H9 (cell line): Measurements from ENCODE around the gene TKTL1. TPM values are rescaled to one million over a fixed set of nuclear protein-coding genes. Genes with fewer than 3 reads are reported as not detected.

Experiments
- DNase-seq: peaks from one replicate; pipeline ENCODE4 v3.0.0-alpha.2; 2017
- H2AFZ ChIP-seq: one replicate; pipeline ENCODE4 v1.6.1; 2013; ENCODE audit warnings: mild to moderate bottlenecking, low read length, control low read depth, moderate library complexity
- H2AK5ac ChIP-seq: 2 replicates; pipeline ENCODE4 v1.6.1; 2013; ENCODE audit warnings: low read length, control low read depth, mixed read lengths; ENCODE audit not compliant: insufficient read length
- H2BK120ac ChIP-seq: one replicate; pipeline ENCODE4 v1.6.1; 2013; ENCODE audit warnings: low read depth, mild to moderate bottlenecking, low read length, control low read depth, inconsistent platforms; ENCODE audit not compliant: poor library complexity, severe bottlenecking
- H2BK12ac ChIP-seq: 2 replicates; pipeline ENCODE4 v1.6.1; 2013; ENCODE audit warnings: low read length, control low read depth, mixed read lengths, low read depth; ENCODE audit not compliant: insufficient read length
- H2BK15ac ChIP-seq: 2 replicates; pipeline ENCODE4 v1.6.1; 2013; ENCODE audit warnings: low read depth, low read length, control low read depth
- H2BK20ac ChIP-seq: one replicate; pipeline ENCODE4 v1.6.1; 2013; ENCODE audit warnings: low read depth, mild to moderate bottlenecking, low read length, control low read depth, inconsistent platforms; ENCODE audit not compliant: poor library complexity, severe bottlenecking
- H2BK5ac ChIP-seq: 2 replicates; pipeline ENCODE4 v1.6.1; 2013; ENCODE audit warnings: low read length, control low read depth, mixed read lengths; ENCODE audit not compliant: insufficient read length
- H3K14ac ChIP-seq: 2 replicates; pipeline ENCODE4 v1.6.1; 2013; ENCODE audit warnings: low read length, control low read depth; ENCODE audit not compliant: insufficient read depth
- H3K18ac ChIP-seq: 2 replicates; pipeline ENCODE4 v1.6.1; 2013; ENCODE audit warnings: low read depth, mild to moderate bottlenecking, mixed read lengths, low read length, control low read depth; ENCODE audit not compliant: insufficient read length
- H3K23ac ChIP-seq: 2 replicates; pipeline ENCODE4 v1.6.1; 2013; ENCODE audit warnings: low read length, control low read depth, mixed read lengths, low read depth; ENCODE audit not compliant: insufficient read length
- H3K23me2 ChIP-seq: 2 replicates; pipeline ENCODE4 v1.6.1; 2013; ENCODE audit warnings: low read depth, mild to moderate bottlenecking, mixed read lengths, low read length, control low read depth; ENCODE audit not compliant: insufficient read length, poor library complexity, severe bottlenecking
- H3K27ac ChIP-seq: 2 replicates; pipeline ENCODE4 v1.5.1; 2013; ENCODE audit warnings: low read length, control low read depth, mixed read lengths, low read depth; ENCODE audit not compliant: insufficient read length
- H3K27me3 ChIP-seq: 2 replicates; pipeline ENCODE4 v1.6.1; 2013; ENCODE audit warnings: low read length, control low read depth, inconsistent platforms; ENCODE audit not compliant: insufficient read depth
- H3K4ac ChIP-seq: 2 replicates; pipeline ENCODE4 v1.6.1; 2013; ENCODE audit warnings: low read depth, mild to moderate bottlenecking, control low read depth, inconsistent platforms, low read length, moderate library complexity
- H3K4me1 ChIP-seq: 2 replicates; pipeline ENCODE4 v1.6.1; 2013; ENCODE audit warnings: low read length, control low read depth, inconsistent platforms; ENCODE audit not compliant: insufficient read depth
- H3K4me2 ChIP-seq: 2 replicates; pipeline ENCODE4 v1.6.1; 2013; ENCODE audit warnings: low read length, control low read depth, mixed read lengths; ENCODE audit not compliant: insufficient read length, insufficient read depth
- H3K56ac ChIP-seq: 2 replicates; pipeline ENCODE4 v1.6.1; 2013; ENCODE audit warnings: low read depth, mild to moderate bottlenecking, mixed read lengths, low read length, control low read depth; ENCODE audit not compliant: insufficient read length
- H3K79me1 ChIP-seq: 2 replicates; pipeline ENCODE4 v1.6.1; 2013; ENCODE audit warnings: low read depth, mild to moderate bottlenecking, moderate library complexity, low read length, control low read depth, inconsistent platforms; ENCODE audit not compliant: insufficient read depth, poor library complexity, severe bottlenecking
- H3K79me2 ChIP-seq: 2 replicates; pipeline ENCODE4 v1.6.1; 2013; ENCODE audit warnings: low read length, control low read depth, inconsistent platforms; ENCODE audit not compliant: insufficient read depth
- H3K9ac ChIP-seq: 2 replicates; pipeline ENCODE4 v1.6.1; 2013; ENCODE audit warnings: low read length, control low read depth, mixed read lengths; ENCODE audit not compliant: insufficient read length; ENCODE audit errors: extremely low read depth
- H3K9me3 ChIP-seq: one replicate; pipeline ENCODE4 v1.6.1; 2013; ENCODE audit warnings: low read depth, low read length, inconsistent platforms; ENCODE audit not compliant: control insufficient read depth
- H3T11ph ChIP-seq: one replicate; pipeline ENCODE4 v1.6.1; 2013; ENCODE audit warnings: mild to moderate bottlenecking, low read length, control low read depth, inconsistent platforms
- H4K20me1 ChIP-seq: one replicate; pipeline ENCODE4 v1.6.1; 2013; ENCODE audit not compliant: control insufficient read depth, insufficient read length, insufficient read depth
- H4K5ac ChIP-seq: 2 replicates; pipeline ENCODE4 v1.6.1; 2013; ENCODE audit warnings: low read depth, mild to moderate bottlenecking, mixed read lengths, low read length, control low read depth; ENCODE audit not compliant: insufficient read length
- H4K8ac ChIP-seq: replicated peaks from 2 replicates; pipeline ENCODE4 v1.6.1; 2013; ENCODE audit warnings: low read length, control low read depth, mixed read lengths, low read depth; ENCODE audit not compliant: insufficient read length
- H4K91ac ChIP-seq: 2 replicates; pipeline ENCODE4 v1.6.1; 2013; ENCODE audit warnings: low read depth, mild to moderate bottlenecking, moderate library complexity, mixed read lengths, low read length, control low read depth; ENCODE audit not compliant: insufficient read length
- H3K27ac Mint-ChIP-seq, 3 experiments: 2 replicates in 2 of 3; 3 replicates in 1 of 3; pipeline ENCODE4 v1.8.0; 2020 to 2021; ENCODE audit warnings: mixed read lengths in 3 of 3, mild to moderate bottlenecking in 1 of 3, moderate library complexity in 1 of 3
- H3K27me3 Mint-ChIP-seq: 2 replicates; pipeline ENCODE4 v1.8.0; 2021; ENCODE audit warnings: low read depth, mild to moderate bottlenecking, moderate library complexity, mixed read lengths
- H3K36me3 Mint-ChIP-seq, 3 experiments: 2 replicates in 2 of 3; 3 replicates in 1 of 3; pipeline ENCODE4 v1.8.0; 2020 to 2021; ENCODE audit warnings: low read depth in 3 of 3, mixed read lengths in 3 of 3; ENCODE audit not compliant: insufficient read depth in 1 of 3
- H3K4me1 Mint-ChIP-seq, 2 experiments: 2 replicates each; pipeline ENCODE4 v1.8.0; 2020; ENCODE audit warnings: mixed read lengths in 2 of 2
- H3K4me3 Mint-ChIP-seq, 2 experiments: 2 replicates in 1 of 2; 3 replicates in 1 of 2; pipeline ENCODE4 v1.8.0; 2020 to 2021; ENCODE audit warnings: mild to moderate bottlenecking in 2 of 2, mixed read lengths in 2 of 2, moderate library complexity in 1 of 2
- H3K9me3 Mint-ChIP-seq, 2 experiments: 2 replicates in 1 of 2; 3 replicates in 1 of 2; pipeline ENCODE4 v1.8.0; 2020; ENCODE audit warnings: mild to moderate bottlenecking in 2 of 2, mixed read lengths in 2 of 2, moderate library complexity in 1 of 2
- CTCF ChIP-seq: fragments of 200-600 bp; sonication (generic); conservative IDR thresholded peaks from 3 replicates; pipeline ENCODE4 v1.8.0; 2021; ENCODE audit warnings: antibody characterized with exemption, mild to moderate bottlenecking
- WGBS: extraction: QIAGEN DNeasy Blood & Tissue Kit; methylation state at CpG from one replicate; pipeline ENCODE4 v1.1.7; 2013; ENCODE audit warnings: missing lambda C conversion rate, low lambda C conversion rate, mixed read lengths; ENCODE audit not compliant: insufficient read length; ENCODE audit errors: extremely low coverage; 5-methylcytosine and 5-hydroxymethylcytosine counted together
- total RNA-seq: library from RNA; stranded (reverse); gene quantifications from 2 replicates; pipeline ENCODE4 v1.2.1, GENCODE V29; 2021

TKTL1 gene
- total RNA-seq, 1 experiment from 2014 or later, result not detected

- Histone ChIP-seq H3K4ac (no peak overlapping the region), H3K9ac (no peak overlapping the region), H3K18ac (no peak overlapping the region), H4K91ac (no peak overlapping the region), H3K79me2 (peaks cover 13% of the 10 kb centered on the region; the same call in 1 of the 2 replicates), H4K8ac (no peak overlapping the region), H2BK20ac (no peak overlapping the region), H3K56ac (no peak overlapping the region), H3K14ac (no peak overlapping the region), H4K20me1 (no peaks in the 10 kb centered on the region), H3K9me3 (peaks cover 9% of the 10 kb centered on the region), H3K27ac (no peak overlapping the region), H4K5ac (no peak overlapping the region), H2AFZ (no peak overlapping the region), H3K4me1 (no peaks in the 10 kb centered on the region), H3K27me3 (no peaks in the 10 kb centered on the region), H3K23ac (no peak overlapping the region), H2BK5ac (no peak overlapping the region), H2BK12ac (no peak overlapping the region), H3K23me2 (peaks cover 3% of the 10 kb centered on the region), H3K79me1 (no peaks in the 10 kb centered on the region), H3K4me2 (no peak overlapping the region), H2AK5ac (no peak overlapping the region), H2BK120ac (no peak overlapping the region), H3T11ph (no peak overlapping the region), H2BK15ac (no peak overlapping the region)
- no peak for TF ChIP-seq CTCF
- H3K9me3 Mint-ChIP-seq, result peaks cover 47 to 66% of the 10 kb centered on the region in 2 experiments
- H3K27ac Mint-ChIP-seq, result 0 out of 7 replicates have a peak overlapping the region, but pooled peaks of 1 of the 3 experiments have one; percentile 34
- H3K4me3 Mint-ChIP-seq, result no peak overlapping the region
- peaks cover 41 to 79% (median 78%) of the 10 kb centered on the region in 3 experiments for H3K36me3 Mint-ChIP-seq
- DNase-seq, result no peak
- no CpG with 5 or more reads among the region's 20 CpGs for WGBS
- peaks cover 8% of the 10 kb centered on the region for H3K27me3 Mint-ChIP-seq
- H3K4me1 Mint-ChIP-seq, result 0 out of 4 replicates have a peak, but pooled peaks cover 0 to 5% of the 10 kb centered on the region in 2 experiments
These were observed 69.5 kb downstream of the TKTL1 start for GRCh38 chrX:154365052-154365600.
